ENCODE results near the gene SLMAP.

SLMAP gene

GRCh38 chr3:57768595-57768994 is 12.5 kb downstream of the SLMAP start:
- POLR2A ChIA-PET, result no interaction called here
- no peak for DNase-seq (ENCODE audit: low read depth, low spot score)
- CTCF ChIA-PET, result no interaction called here
- no peak overlapping the region for H3K4me3 ChIP-seq (ENCODE audit: low read depth, low read length)
- TF ChIP-seq CTCF (IDR thresholded peaks at IDR 0.05; ENCODE audit: insufficient read depth, low read length, missing control alignments), result no peak

GRCh38 chr3:57770009-57770827 is 14.1 kb downstream of the SLMAP start:
- no peak for TF ChIP-seq CTCF (IDR thresholded peaks at IDR 0.05; ENCODE audit: insufficient read depth, low read length, missing control alignments)
- ChIA-PET POLR2A (no interaction called here), CTCF (interaction anchor here (1.0 kb wide), 1 partner anchor 23 kb away, joined by 3 read pairs; no protein-coding TSS in a partner anchor)

GRCh38 chr3:57772251-57772650 is 16.1 kb downstream of the SLMAP start:
- H3K4me3 ChIP-seq (ENCODE audit: low read depth, low read length), result no peak overlapping the region
- TF ChIP-seq CTCF (IDR thresholded peaks at IDR 0.05; ENCODE audit: insufficient read depth, low read length, missing control alignments), result no peak
- ChIA-PET POLR2A (no interaction called here), CTCF (no interaction called here)
- DNase-seq (ENCODE audit: low read depth, low spot score), result no peak

More at GRCh38 chr3:57770009-57770827, 14.1 kb downstream of the SLMAP start:
- DNase-seq (ENCODE audit: low read depth, low spot score), result no peak
- no peak overlapping the region for H3K4me3 ChIP-seq (ENCODE audit: low read depth, low read length)

- H3K4me3 ChIP-seq (ENCODE audit: low read depth, low read length), result no peak overlapping the region
- ChIA-PET CTCF (no interaction called here), POLR2A (interaction anchor here (1.2 kb wide), 1 partner anchor 21 kb away, joined by 3 read pairs; no protein-coding TSS in a partner anchor)
- DNase-seq (ENCODE audit: low read depth, low spot score), result no peak
- TF ChIP-seq CTCF (IDR thresholded peaks at IDR 0.05; ENCODE audit: insufficient read depth, low read length, missing control alignments), result no peak
Observed at GRCh38 chr3:57777774-57778173, 21.7 kb downstream of the SLMAP start.

- no peak for DNase-seq (ENCODE audit: low read depth, low spot score)
- H3K4me3 ChIP-seq (ENCODE audit: low read depth, low read length), result no peak overlapping the region
- POLR2A ChIA-PET, result no interaction called here
- TF ChIP-seq CTCF (IDR thresholded peaks at IDR 0.05; ENCODE audit: insufficient read depth, low read length, missing control alignments), result no peak
- CTCF ChIA-PET, result no interaction called here
Observed at GRCh38 chr3:57778494-57778893, 22.4 kb downstream of the SLMAP start.

- no peak overlapping the region for H3K4me3 ChIP-seq (ENCODE audit: low read depth, low read length)
- POLR2A ChIA-PET, result no interaction called here
- CTCF ChIA-PET, result no interaction called here
- no peak for DNase-seq (ENCODE audit: low read depth, low spot score)
- TF ChIP-seq CTCF (IDR thresholded peaks at IDR 0.05; ENCODE audit: insufficient read depth, low read length, missing control alignments), result no peak
Observed at GRCh38 chr3:57779666-57780065, 23.6 kb downstream of the SLMAP start.
